OCI-M1 (cell line): ENCODE data around the gene TSTD1.
"Not testable (repeated sequence)": the region's sequence is repeated elsewhere in the genome, so short reads cannot be mapped to it uniquely, and the experiment has no call there.

Source experiments
- DNase-seq: peaks from one replicate; lab custom pipeline; 2025; lab: John Stamatoyannopoulos, UW

TSTD1 gene

DNA sequence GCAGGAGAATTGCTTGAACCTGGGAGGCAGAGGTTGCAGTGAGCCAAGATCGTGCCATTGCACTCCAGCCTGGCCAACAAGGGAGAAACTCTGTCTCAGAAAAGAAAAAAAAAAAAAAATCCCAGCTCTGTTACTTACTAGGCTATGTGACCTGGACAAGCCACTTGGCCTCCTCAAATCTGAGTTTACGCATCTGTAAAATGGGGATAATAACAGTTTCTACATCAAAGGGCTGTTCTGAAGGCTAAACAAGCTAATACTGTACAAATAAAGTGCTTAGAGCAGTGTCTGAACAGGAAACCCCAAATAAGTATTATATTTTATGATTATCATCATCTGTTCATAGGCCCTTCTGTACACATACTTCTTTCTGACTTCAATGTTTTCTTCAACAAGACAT is 31.4 kb downstream of the TSTD1 start:
- DNase-seq: no peak

- DNase-seq: no peak
These were observed 32.2 kb downstream of the TSTD1 start for GRCh38 chr1:161006563-161006962.

DNA sequence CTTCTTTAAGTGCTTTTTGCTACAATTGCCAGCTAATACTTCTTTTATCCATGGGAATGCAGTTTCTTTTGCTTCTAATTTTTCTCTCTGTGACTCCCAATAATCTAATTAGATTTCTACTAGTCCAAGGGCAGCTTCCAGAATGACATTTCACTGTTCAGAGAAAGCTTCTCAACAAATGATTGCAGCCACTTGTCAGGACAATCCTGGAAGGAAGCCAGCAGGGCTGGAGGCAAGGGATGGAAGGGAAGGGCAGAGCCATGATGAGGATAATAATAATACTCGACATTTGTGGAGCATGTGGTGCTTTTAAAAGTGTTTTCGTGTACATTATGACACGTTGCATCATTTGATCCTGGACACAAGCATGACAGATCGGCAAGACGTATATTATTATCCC is 37.2 kb downstream of the TSTD1 start:
- no peak for DNase-seq

- DNase-seq: no peak
These were observed 37.9 kb downstream of the TSTD1 start for GRCh38 chr1:161000736-161001480.

GRCh38 chr1:160999376-160999775 is 39.4 kb downstream of the TSTD1 start:
- DNase-seq: no peak

DNA sequence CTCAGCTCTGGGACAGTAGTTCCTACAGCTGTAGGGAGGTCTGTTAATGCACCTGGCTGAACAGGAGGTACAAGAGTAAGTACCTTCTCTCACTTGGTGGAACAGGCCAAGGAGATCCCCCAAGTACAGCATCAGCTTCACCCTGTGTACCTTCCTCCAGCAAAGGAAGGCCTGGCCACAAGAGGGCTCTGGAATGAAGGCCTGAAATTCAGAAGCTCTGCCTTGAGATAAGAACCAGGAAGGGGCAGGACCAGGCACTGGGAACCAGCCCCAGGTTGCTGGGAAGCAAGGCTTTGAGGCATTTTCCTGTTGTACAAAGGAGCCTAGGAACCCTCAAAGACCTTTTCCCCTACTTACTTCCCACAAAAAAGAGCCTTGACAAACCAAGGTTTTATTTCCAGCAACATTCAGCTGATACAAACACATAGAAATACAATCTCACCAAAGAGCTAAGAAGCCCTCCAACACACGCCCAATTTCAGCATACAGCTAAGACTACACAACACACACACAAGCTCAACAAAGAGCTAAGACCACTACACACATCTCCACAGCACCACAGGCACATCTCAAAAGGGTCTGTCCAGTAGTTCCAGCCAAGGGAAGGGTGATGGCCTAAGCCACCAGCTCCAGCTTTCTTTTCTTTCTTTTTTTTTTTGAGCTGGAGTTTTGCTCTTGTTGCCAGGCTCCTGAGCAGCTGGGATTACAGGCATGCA is 41.3 kb downstream of the TSTD1 start:
- peak; percentile 88 for DNase-seq

- DNase-seq: no peak
These were observed 42.6 kb downstream of the TSTD1 start for GRCh38 chr1:160996178-160996577.

- peak; percentile 78 for DNase-seq
These were observed 45.1 kb downstream of the TSTD1 start for GRCh38 chr1:160993544-160994193.

DNA sequence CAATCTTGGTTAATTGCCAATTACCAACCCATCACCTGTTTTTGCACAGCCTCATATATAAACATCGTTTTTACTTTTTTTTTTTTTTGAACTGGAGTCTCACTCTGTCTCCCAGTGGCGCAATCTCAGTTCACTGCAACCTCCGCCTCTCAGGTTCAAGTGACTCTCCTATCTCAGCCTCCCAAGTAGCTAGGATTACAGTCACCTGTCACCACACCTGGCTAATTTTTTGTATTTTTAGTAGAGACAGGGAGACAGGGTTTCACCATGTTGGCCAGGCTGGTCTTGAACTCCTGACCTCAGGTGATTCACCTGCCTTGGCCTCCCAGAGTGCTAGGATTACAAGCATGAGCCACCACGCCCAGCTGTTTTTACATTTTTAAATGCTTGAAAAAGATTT is 46.7 kb downstream of the TSTD1 start:
- DNase-seq: not testable (repeated sequence)
